ENCODE data around the gene MYO3A. TPM values are rescaled to one million over a fixed set of nuclear protein-coding genes. Genes with fewer than 3 reads are reported as not detected.

Gene MYO3A
- total and polyA plus RNA-seq, 2 of the 4 experiments (the other 2 are of a cell fraction): not detected

DNA sequence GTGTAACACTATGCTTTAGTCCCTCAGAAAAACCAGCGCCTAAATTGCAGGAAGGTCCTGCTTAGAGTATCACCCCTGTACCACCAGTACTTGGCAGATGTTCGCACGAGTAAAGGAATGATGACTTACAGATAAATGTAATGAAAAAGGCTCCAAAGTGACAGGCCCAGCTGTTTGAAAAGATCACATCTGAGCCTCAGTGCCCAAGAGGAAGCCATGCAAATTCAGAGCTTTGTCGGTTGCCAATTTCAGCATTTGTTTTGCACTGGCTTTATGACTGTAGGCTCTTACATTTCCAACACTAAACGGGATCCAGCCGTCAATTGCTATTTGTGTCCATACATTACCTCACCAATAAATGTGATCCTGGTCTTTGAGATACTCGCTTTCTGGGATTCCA lies 222.0 kb downstream of the MYO3A start:
- H4K20me1 ChIP-seq (ENCODE audit: insufficient read depth, low read length): no peaks in the 10 kb centered on the region
- POLR2A ChIA-PET (ENCODE audit: unreplicated experiment): no interaction called here
- no peak overlapping the region for H3K27ac ChIP-seq (ENCODE audit: insufficient read depth, low read length)
- H3K9ac ChIP-seq (ENCODE audit: low read depth, low read length): no peak overlapping the region
- H3K56ac ChIP-seq (ENCODE audit: extremely low read depth, insufficient read depth, low read length): no peak overlapping the region
- H2BK120ac ChIP-seq (ENCODE audit: low read depth, low read length): no peak overlapping the region
- no peak overlapping the region for H3K4ac ChIP-seq (ENCODE audit: low read depth, low read length)
- H2BK20ac ChIP-seq (ENCODE audit: low read depth, low read length): no peak overlapping the region
- intact Hi-C loops (cut with micrococcal nuclease): no loop called here
- in situ Hi-C loops (cut with MboI; ENCODE audit: low sequenced_read_pairs): no loop called here
- 100% methylated on average over 1 of the region's 7 CpGs; no CpG with 5 or more reads in 1 of the 2 experiments for WGBS, 2 experiments (ENCODE audit: extremely low coverage in 2 of 2, insufficient read length in 1 of 2)
- no peaks in the 10 kb centered on the region for H3K27me3 ChIP-seq (ENCODE audit: control insufficient read depth, insufficient read depth, low read length)
- H2AK5ac ChIP-seq (ENCODE audit: low read depth, low read length): no peak overlapping the region
- no peak overlapping the region for H3K14ac ChIP-seq (replicated peaks; ENCODE audit: low read depth, low read length)
- CTCF ChIA-PET: no interaction called here
- dilution Hi-C loops (cut with HindIII; ENCODE audit: low sequenced_read_pairs, unreplicated experiment): no loop called here
- no peak overlapping the region for H3K18ac ChIP-seq (ENCODE audit: low read depth, low read length)
- H2AFZ ChIP-seq (replicated peaks; ENCODE audit: low read length, poor library complexity): no peak overlapping the region
- no peak overlapping the region for H4K91ac ChIP-seq (ENCODE audit: insufficient read depth, low read depth, low read length)
- peaks cover 10% of the 10 kb centered on the region for H3K9me3 ChIP-seq (ENCODE audit: control insufficient read depth, insufficient read depth, low read length)
- H4K5ac ChIP-seq (ENCODE audit: low read depth, low read length): no peak overlapping the region
- DNase-seq (no peak), ATAC-seq (ENCODE audit: low read depth) (no peak)
- H3K4me3 ChIP-seq (ENCODE audit: insufficient read depth, low read depth, low read length): no peak overlapping the region
- no peaks in the 10 kb centered on the region for H3K79me1 ChIP-seq (ENCODE audit: low read depth in 1 of 2, low read length in 2 of 2)
- no peak for TF ChIP-seq NFE2L2 (IDR thresholded peaks at IDR 0.05; ENCODE audit: low read depth, low read length)
- no TSS peak for BruUV-seq (replicated peaks)
- no peaks in the 10 kb centered on the region for H3K4me1 ChIP-seq (ENCODE audit: control insufficient read depth, insufficient read depth, low read length)
- no peak overlapping the region for H3K23ac ChIP-seq (ENCODE audit: low read depth, low read length)
- no peak overlapping the region for H3K4me2 ChIP-seq (ENCODE audit: low read depth, low read length)
- no peak overlapping the region for H2AK9ac ChIP-seq (replicated peaks; ENCODE audit: low read depth, low read length, poor library complexity)
- no peaks in the 10 kb centered on the region for H3K36me3 ChIP-seq (ENCODE audit: control insufficient read depth, insufficient read depth, low read length)
- no peak overlapping the region for H2BK5ac ChIP-seq (ENCODE audit: low read depth, low read length, poor library complexity, severe bottlenecking)
- no peaks in the 10 kb centered on the region for H3K9me1 ChIP-seq (ENCODE audit: insufficient read depth, low read length)
- no peak overlapping the region for H4K8ac ChIP-seq (ENCODE audit: low read depth in 2 of 2, low read length in 2 of 2)
- H2BK15ac ChIP-seq (ENCODE audit: low read depth, low read length): no peak overlapping the region
